ENCODE measurements around the gene GALNT9. TPM values are rescaled to one million over a fixed set of nuclear protein-coding genes. Genes with fewer than 3 reads are reported as not detected.

GALNT9 gene
- total and polyA plus RNA-seq, 2 experiments from 2014 or later = 3.9 to 4.7 TPM

DNA sequence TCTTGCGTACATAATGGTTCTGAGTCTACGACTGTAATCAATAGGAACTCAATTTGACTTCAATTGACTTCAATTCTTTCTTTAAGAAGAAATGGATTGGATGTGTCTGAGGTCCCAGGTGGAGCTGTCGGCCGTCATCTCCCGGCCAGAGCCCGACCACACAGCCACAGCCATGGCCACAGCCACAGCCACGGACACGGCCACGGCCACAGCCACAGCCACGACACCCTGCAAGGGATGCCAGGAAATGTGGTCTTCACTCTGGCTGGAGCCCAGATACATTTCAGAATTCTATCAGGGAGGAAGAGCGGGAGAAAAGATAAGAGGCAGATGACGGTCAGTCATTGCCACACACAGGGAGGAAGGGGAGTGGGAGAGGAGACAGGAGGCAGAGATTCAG is 58.9 kb downstream of the GALNT9 start:
- H4K20me1 ChIP-seq (ENCODE audit: insufficient read depth, poor library complexity, severe bottlenecking) = no peaks in the 10 kb centered on the region
- H3K79me2 ChIP-seq = no peaks in the 10 kb centered on the region
- no peaks in the 10 kb centered on the region for H3K36me3 ChIP-seq (replicated peaks; ENCODE audit: insufficient read depth, low read depth)
- H3K27ac ChIP-seq = no peak overlapping the region
- H3K9me3 ChIP-seq (ENCODE audit: low read depth) = no peaks in the 10 kb centered on the region
- H3K4me2 ChIP-seq = no peak overlapping the region
- 89% methylated on average over 12 of the region's 12 CpGs for WGBS (ENCODE audit: low lambda C conversion rate, missing lambda C conversion rate)
- no peak overlapping the region for H3K4me3 ChIP-seq
- H3K4me1 ChIP-seq (ENCODE audit: insufficient read depth) = no peaks in the 10 kb centered on the region
- peaks cover 5% of the 10 kb centered on the region for H3K27me3 ChIP-seq
- DNase-seq (ENCODE audit: low spot score) = no peak
- TF ChIP-seq EZH2 (IDR thresholded peaks at IDR 0.05; ENCODE audit: borderline replicate concordance) = no peak
- TF ChIP-seq, protein P1, sequence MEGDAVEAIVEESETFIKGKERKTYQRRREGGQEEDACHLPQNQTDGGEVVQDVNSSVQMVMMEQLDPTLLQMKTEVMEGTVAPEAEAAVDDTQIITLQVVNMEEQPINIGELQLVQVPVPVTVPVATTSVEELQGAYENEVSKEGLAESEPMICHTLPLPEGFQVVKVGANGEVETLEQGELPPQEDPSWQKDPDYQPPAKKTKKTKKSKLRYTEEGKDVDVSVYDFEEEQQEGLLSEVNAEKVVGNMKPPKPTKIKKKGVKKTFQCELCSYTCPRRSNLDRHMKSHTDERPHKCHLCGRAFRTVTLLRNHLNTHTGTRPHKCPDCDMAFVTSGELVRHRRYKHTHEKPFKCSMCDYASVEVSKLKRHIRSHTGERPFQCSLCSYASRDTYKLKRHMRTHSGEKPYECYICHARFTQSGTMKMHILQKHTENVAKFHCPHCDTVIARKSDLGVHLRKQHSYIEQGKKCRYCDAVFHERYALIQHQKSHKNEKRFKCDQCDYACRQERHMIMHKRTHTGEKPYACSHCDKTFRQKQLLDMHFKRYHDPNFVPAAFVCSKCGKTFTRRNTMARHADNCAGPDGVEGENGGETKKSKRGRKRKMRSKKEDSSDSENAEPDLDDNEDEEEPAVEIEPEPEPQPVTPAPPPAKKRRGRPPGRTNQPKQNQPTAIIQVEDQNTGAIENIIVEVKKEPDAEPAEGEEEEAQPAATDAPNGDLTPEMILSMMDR (IDR thresholded peaks at IDR 0.05; ENCODE audit: poor library complexity) = no peak
- no peak for TF ChIP-seq EZH2phosphoT487 (IDR thresholded peaks at IDR 0.05; ENCODE audit: low read depth, severe bottlenecking, unreplicated experiment)
- no peaks in the 10 kb centered on the region for H3K9me2 ChIP-seq (replicated peaks; ENCODE audit: insufficient read depth)
- H2AFZ ChIP-seq = no peak overlapping the region

GRCh38 chr12:132269271-132269968 is 60.0 kb downstream of the GALNT9 start:
- WGBS (ENCODE audit: low lambda C conversion rate, missing lambda C conversion rate) = 95% methylated on average over 43 of the region's 44 CpGs
- Histone ChIP-seq H2AFZ (no peak overlapping the region), H3K27me3 (peaks cover 5% of the 10 kb centered on the region), H3K27ac (no peak overlapping the region), H3K4me1 (ENCODE audit: insufficient read depth) (no peaks in the 10 kb centered on the region), H3K4me3 (no peak overlapping the region), H3K9me2 (replicated peaks; ENCODE audit: insufficient read depth) (no peaks in the 10 kb centered on the region), H3K79me2 (no peaks in the 10 kb centered on the region), H3K4me2 (no peak overlapping the region), H4K20me1 (ENCODE audit: insufficient read depth, poor library complexity, severe bottlenecking) (no peaks in the 10 kb centered on the region), H3K36me3 (replicated peaks; ENCODE audit: insufficient read depth, low read depth) (no peaks in the 10 kb centered on the region), H3K9me3 (ENCODE audit: low read depth) (no peaks in the 10 kb centered on the region)
- TF ChIP-seq EZH2phosphoT487 (IDR thresholded peaks at IDR 0.05; ENCODE audit: low read depth, severe bottlenecking, unreplicated experiment) (no peak), EZH2 (IDR thresholded peaks at IDR 0.05; ENCODE audit: borderline replicate concordance) (no peak)
- TF ChIP-seq, protein P1 (IDR thresholded peaks at IDR 0.05; ENCODE audit: poor library complexity) = no peak
- no peak for DNase-seq (ENCODE audit: low spot score)

DNA sequence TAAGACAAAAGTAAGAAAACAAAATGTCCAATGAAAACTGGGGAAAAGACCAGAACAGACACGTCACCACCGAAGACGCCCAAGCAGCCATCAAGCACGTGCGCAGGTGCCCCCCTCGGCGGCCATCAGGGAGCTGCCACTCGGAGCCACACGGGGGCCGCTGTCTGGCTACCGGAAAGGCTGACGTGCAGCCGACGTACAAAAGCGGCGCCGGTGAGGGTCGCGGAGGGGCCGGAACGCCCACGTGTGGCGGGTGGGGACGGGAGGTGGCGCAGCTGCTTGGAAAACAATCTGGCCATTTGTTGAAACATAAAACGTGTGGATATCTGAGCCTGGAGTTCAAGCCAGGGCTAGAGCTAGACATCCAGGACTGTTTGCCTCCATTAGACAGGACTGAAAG is 60.7 kb downstream of the GALNT9 start:
- WGBS (ENCODE audit: low lambda C conversion rate, missing lambda C conversion rate) = 87% methylated on average over 26 of the region's 26 CpGs
- DNase-seq (ENCODE audit: low spot score) = no peak
- Histone ChIP-seq H4K20me1 (ENCODE audit: insufficient read depth, poor library complexity, severe bottlenecking) (no peaks in the 10 kb centered on the region), H3K27ac (no peak overlapping the region), H3K36me3 (replicated peaks; ENCODE audit: insufficient read depth, low read depth) (no peaks in the 10 kb centered on the region), H3K27me3 (peaks cover 5% of the 10 kb centered on the region), H3K4me3 (no peak overlapping the region), H2AFZ (no peak overlapping the region), H3K4me1 (ENCODE audit: insufficient read depth) (no peaks in the 10 kb centered on the region), H3K9me2 (replicated peaks; ENCODE audit: insufficient read depth) (no peaks in the 10 kb centered on the region), H3K9me3 (ENCODE audit: low read depth) (no peaks in the 10 kb centered on the region), H3K79me2 (no peaks in the 10 kb centered on the region), H3K4me2 (no peak overlapping the region)
- TF ChIP-seq EZH2 (IDR thresholded peaks at IDR 0.05; ENCODE audit: borderline replicate concordance) = no peak
- TF ChIP-seq, protein P1 (IDR thresholded peaks at IDR 0.05; ENCODE audit: poor library complexity) = no peak
- no peak for TF ChIP-seq EZH2phosphoT487 (IDR thresholded peaks at IDR 0.05; ENCODE audit: low read depth, severe bottlenecking, unreplicated experiment)

Measured in hepatocyte (in vitro differentiated cells).